Upper lobe of left lung (tissue), 4 donors: ENCODE measurements around the gene FOXF2.

Source experiments
- CTCF ChIP-seq, 6 experiments: fragments of 450-650 bp in 4 of 6; fragments of 200-600 bp in 2 of 6; sonication (generic) in 2 of 6; IDR thresholded peaks; one replicate each; pipeline ENCODE4 v1.5.1; 2016 to 2019; ENCODE audit warnings: antibody characterized with exemption in 6 of 6
- POLR2AphosphoS5 ChIP-seq, 2 donors: sonication (generic); formaldehyde crosslinking; IDR thresholded peaks; one replicate each; pipeline ENCODE4 v1.5.1; 2017; ENCODE audit warnings: antibody characterized with exemption in 2 of 2

- TF ChIP-seq CTCF (IDR thresholded peaks at IDR 0.05) = no peak
- no peak for TF ChIP-seq POLR2AphosphoS5 (IDR thresholded peaks at IDR 0.05)
Measured at GRCh38 chr6:1439349-1439748, 50.0 kb downstream of the FOXF2 start.
